ENCODE measurements around the gene FRYL. TPM values are rescaled to one million over a fixed set of nuclear protein-coding genes. Genes with fewer than 3 reads are reported as not detected.
A peak's percentile ranks its signal among the peaks of the same experiment; 100 is the strongest.
"Not testable (repeated sequence)": the region's sequence is repeated elsewhere in the genome, so short reads cannot be mapped to it uniquely, and the experiment has no call there.

FRYL gene
- total RNA-seq, 2 donors from 2014 or later, result 71.7 TPM

DNA sequence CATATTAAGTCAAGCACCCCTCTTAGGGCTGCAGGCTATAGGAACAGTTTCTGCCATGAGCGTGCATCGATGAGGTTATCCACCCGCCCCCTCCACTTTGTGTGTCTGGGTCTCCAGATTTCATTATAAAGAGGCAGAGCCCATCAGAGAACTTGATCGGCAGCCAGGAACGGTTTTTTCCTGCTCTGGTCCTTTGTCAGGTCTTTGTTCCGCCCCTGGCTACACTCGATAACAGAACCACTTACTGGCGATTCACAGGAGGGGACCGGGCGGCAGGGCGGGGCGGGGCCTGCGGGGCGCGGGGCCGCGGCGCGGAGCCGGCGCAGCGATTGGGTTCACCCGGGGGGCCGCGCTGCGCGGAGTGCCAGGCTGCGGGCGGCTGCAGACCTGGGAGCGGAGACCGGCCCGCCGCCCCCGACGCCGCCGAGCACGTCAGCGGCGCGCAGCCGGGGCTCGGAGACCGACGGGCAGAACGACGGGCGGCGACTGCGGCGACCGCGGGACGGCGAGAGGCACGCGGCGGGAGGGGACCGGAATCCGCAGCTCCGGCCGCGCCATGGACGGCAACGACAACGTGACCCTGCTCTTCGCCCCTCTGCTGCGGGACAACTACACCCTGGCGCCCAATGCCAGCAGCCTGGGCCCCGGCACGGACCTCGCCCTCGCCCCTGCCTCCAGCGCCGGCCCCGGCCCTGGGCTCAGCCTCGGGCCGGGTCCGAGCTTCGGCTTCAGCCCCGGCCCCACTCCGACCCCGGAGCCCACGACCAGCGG lies 296.9 kb downstream of the FRYL start, which contains the start of gene SLC10A4:
Gene SLC10A4 (plus strand): TSS at position 338 of the 771 bp plus-strand sequence. CDS start 219 bp downstream, at position 557.
- Mint-ChIP-seq H3K4me3 (peak within 1 kb of the TSS; percentile 76 to 77), H3K27ac (no peak within 1 kb of the TSS), H3K9me3 (no peaks in the 10 kb centered on the region), H3K36me3 (ENCODE audit: insufficient read depth in 2 of 2) (peaks cover 0 to 1% of the 10 kb centered on the region in 2 donors), H3K27me3 (ENCODE audit: low read depth) (peaks cover 67% of the 10 kb centered on the region), H3K4me1 (ENCODE audit: low read depth) (peaks cover 7% of the 10 kb centered on the region)
- peak; percentile 21 to 29 for DNase-seq
- peak; percentile 63 to 74 for ATAC-seq (replicated peaks in 1 of 2)

DNA sequence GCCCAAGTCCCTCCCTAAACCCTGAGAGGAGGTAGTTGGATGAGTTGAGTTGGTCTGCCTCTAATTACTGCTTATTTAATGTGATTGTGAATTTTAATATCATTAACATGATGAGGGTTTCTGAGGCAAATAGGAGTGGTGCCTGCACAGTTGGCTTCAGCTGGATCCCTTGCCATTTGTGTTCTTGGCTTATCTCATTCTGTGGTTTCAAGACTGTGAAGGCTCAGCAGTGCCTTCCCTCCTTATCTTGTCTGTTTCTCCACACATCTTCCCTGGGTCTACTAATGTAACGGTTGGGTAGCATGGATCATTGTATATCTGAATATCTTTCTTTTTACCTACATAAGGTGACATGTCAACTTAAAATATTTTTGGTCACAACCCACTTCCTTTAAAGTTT lies 298.5 kb downstream of the FRYL start:
- H3K4me1 Mint-ChIP-seq (ENCODE audit: low read depth), result peaks cover 7% of the 10 kb centered on the region
- H3K27ac Mint-ChIP-seq, result no peak overlapping the region
- no peak overlapping the region for H3K4me3 Mint-ChIP-seq
- H3K9me3 Mint-ChIP-seq, result no peaks in the 10 kb centered on the region
- peaks cover 54% of the 10 kb centered on the region for H3K27me3 Mint-ChIP-seq (ENCODE audit: low read depth)
- DNase-seq (no peak), ATAC-seq (replicated peaks in 1 of 2) (no peak)
- H3K36me3 Mint-ChIP-seq (ENCODE audit: insufficient read depth in 2 of 2), result peaks cover 0 to 1% of the 10 kb centered on the region in 2 donors

DNA sequence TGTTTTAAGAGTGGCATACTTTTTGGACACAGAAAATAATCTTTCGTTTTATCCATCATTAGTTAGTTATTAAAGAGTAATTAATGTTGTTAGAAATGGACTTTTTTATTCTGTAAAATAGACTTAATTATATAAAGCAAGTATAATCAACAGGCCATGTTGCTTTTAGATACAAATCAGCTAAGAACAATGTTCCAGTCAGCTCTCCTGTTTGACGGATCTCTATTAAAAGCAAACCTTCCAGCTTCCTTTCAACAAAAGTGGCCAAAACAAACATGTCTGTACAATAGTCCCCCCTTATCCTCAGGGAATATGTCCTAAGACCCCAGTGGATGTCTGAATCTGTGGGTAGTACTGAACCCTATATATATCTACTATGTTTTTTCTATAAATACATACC lies 301.8 kb downstream of the FRYL start:
- H3K36me3 Mint-ChIP-seq (ENCODE audit: insufficient read depth in 2 of 2), result no peaks in the 10 kb centered on the region
- DNase-seq, result no peak
- ATAC-seq (replicated peaks in 1 of 2), result no peak
- no peaks in the 10 kb centered on the region for H3K4me1 Mint-ChIP-seq (ENCODE audit: low read depth)
- H3K27ac Mint-ChIP-seq, result no peak overlapping the region
- H3K27me3 Mint-ChIP-seq (ENCODE audit: low read depth), result peaks cover 31% of the 10 kb centered on the region
- no peaks in the 10 kb centered on the region for H3K9me3 Mint-ChIP-seq
- H3K4me3 Mint-ChIP-seq, result no peak overlapping the region

DNA sequence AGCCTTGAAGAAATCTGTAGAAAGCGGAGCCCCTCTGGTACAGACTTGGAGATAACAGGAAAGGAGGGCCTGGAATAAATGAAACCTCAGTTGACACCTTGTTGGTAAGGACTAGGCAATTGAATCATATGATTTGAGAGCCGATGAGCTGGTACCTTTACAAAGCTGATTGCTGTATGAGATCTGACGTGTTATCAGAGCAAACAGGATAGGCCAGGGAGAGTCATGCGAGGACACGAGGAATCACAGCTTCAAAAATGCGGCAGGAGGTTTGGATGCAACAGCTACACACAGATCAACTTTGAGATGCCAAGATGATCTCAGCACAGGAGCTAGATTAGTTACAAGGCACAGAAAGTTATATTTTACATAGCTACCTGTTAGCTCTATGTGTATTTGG lies 304.3 kb downstream of the FRYL start:
- H3K27ac Mint-ChIP-seq, result no peak overlapping the region
- no peak for ATAC-seq (replicated peaks in 1 of 2)
- no peaks in the 10 kb centered on the region for H3K36me3 Mint-ChIP-seq (ENCODE audit: insufficient read depth in 2 of 2)
- no peaks in the 10 kb centered on the region for H3K9me3 Mint-ChIP-seq
- DNase-seq, result no peak
- peaks cover 9% of the 10 kb centered on the region for H3K27me3 Mint-ChIP-seq (ENCODE audit: low read depth)
- no peak overlapping the region for H3K4me3 Mint-ChIP-seq
- H3K4me1 Mint-ChIP-seq (ENCODE audit: low read depth), result no peaks in the 10 kb centered on the region

DNA sequence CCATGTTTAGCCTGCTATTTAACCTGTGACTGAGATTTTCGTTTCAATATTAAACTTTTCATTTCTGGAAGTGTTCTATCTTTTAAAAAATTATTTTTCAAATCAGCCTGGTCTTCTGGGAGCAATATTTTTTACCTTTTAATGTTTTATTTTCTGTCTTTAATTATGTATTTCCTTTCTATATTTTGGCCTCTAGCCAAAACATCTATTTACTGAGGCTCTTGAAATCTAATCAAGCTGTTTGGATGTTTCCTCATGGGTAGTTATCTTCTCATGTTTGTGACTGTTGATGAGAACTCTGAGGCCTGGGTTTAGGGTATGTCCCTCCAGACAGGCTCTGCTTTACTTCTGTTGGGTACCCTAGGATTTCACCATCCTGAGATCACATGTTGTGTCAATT lies 307.3 kb downstream of the FRYL start:
- DNase-seq, result no peak
- Mint-ChIP-seq H3K4me3 (no peak overlapping the region), H3K9me3 (no peaks in the 10 kb centered on the region), H3K27me3 (ENCODE audit: low read depth) (peaks cover 14% of the 10 kb centered on the region), H3K36me3 (ENCODE audit: insufficient read depth in 2 of 2) (no peaks in the 10 kb centered on the region), H3K27ac (no peak overlapping the region), H3K4me1 (ENCODE audit: low read depth) (no peaks in the 10 kb centered on the region)
- ATAC-seq (replicated peaks in 1 of 2), result no peak

DNA sequence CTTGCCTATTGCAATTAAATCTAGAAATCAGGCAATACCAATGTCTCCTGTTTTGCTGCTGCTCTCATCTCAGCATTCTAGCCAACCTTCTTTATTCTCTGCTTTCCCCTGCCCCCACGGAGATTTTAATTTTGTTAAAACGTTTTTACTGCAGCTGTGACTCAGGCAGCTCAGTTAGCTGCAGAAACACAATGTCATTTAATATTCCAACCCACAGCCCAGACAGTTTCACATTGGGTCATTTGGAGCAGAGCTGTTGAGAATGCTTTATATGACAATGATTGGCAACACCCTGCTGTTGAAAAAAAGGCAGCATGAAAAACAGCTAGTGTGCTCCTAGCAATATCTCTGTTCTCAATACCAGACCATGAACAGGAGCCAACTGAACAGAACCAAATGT lies 309.5 kb downstream of the FRYL start:
- Mint-ChIP-seq H3K4me3 (no peak overlapping the region), H3K4me1 (ENCODE audit: low read depth) (no peaks in the 10 kb centered on the region), H3K27me3 (ENCODE audit: low read depth) (peaks cover 14% of the 10 kb centered on the region), H3K27ac (no peak overlapping the region), H3K9me3 (no peaks in the 10 kb centered on the region), H3K36me3 (ENCODE audit: insufficient read depth in 2 of 2) (no peaks in the 10 kb centered on the region)
- ATAC-seq (replicated peaks in 1 of 2), result peak in 1 of 2 donors; percentile 45
- DNase-seq, result no peak

DNA sequence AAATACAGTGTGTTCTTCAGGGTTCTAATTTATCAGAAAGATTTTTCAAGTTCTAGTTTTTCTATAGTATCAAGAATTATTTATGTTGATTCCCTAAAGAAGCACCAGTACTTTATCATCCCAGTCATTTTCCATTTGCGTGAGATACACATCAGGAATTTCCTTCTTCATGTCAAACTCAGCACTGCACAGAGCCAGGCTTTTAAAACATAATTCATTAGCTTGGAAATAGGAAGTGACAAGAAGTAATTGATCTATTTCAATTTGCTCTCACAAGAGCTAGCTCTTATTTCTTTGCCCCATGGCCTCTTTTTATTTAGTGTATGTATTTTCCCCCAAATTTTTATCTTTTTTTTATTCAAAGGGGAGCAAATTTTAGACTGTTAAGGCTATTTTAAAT lies 309.9 kb downstream of the FRYL start:
- Mint-ChIP-seq H3K9me3 (no peaks in the 10 kb centered on the region), H3K36me3 (ENCODE audit: insufficient read depth in 2 of 2) (no peaks in the 10 kb centered on the region), H3K27me3 (ENCODE audit: low read depth) (peaks cover 14% of the 10 kb centered on the region), H3K4me1 (ENCODE audit: low read depth) (no peaks in the 10 kb centered on the region), H3K4me3 (no peak overlapping the region), H3K27ac (no peak overlapping the region)
- no peak for ATAC-seq (replicated peaks in 1 of 2)
- DNase-seq, result no peak

DNA sequence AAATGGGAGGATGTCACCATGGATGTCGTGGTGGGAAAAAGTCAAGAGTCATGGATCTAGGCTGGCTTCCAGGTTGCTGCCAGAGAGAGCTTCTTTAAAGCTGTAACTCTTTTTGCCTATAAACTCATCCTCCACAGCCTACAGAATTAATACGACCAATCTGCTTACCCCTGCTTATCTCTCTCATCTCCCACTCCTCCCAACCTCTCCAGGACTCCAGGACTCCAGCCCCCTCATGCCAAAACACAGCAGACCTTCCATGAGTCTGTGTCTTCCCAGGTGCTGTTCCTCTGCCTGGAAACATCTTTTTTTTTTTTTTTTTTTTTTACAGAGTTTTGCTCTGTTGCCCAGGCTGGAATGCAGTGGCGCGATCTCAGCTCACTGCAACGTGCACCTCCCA lies 312.2 kb downstream of the FRYL start:
- Mint-ChIP-seq H3K9me3 (peaks cover 0 to 2% of the 10 kb centered on the region in 2 donors), H3K4me1 (ENCODE audit: low read depth) (no peaks in the 10 kb centered on the region), H3K27me3 (ENCODE audit: low read depth) (peaks cover 14% of the 10 kb centered on the region), H3K4me3 (no peak overlapping the region), H3K27ac (no peak overlapping the region), H3K36me3 (ENCODE audit: insufficient read depth in 2 of 2) (no peaks in the 10 kb centered on the region)
- no peak for DNase-seq
- no peak for ATAC-seq (replicated peaks in 1 of 2)

DNA sequence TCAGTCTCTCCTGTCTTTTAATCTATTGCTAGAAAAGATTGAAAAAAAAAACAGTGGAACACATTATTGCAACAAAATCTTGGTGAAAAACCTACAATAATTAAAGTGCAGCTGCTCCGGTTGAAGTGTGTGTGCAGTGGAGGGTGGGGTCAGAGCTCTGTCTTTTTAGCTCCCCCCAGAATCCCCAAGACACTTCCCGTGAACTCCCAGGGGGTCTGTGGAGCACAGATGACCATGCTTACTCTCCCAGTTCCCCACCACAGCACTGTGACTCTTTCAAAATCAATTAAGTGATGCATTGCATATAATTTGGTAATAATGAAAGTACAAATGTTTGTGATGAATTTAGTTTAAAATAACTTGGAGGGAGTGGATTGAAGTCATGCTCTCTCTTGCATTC lies 312.6 kb downstream of the FRYL start:
- ATAC-seq (replicated peaks in 1 of 2) (no peak), DNase-seq (no peak)
- Mint-ChIP-seq H3K9me3 (peaks cover 0 to 2% of the 10 kb centered on the region in 2 donors), H3K4me3 (no peak overlapping the region), H3K36me3 (ENCODE audit: insufficient read depth in 2 of 2) (no peaks in the 10 kb centered on the region), H3K4me1 (ENCODE audit: low read depth) (no peaks in the 10 kb centered on the region), H3K27ac (no peak overlapping the region), H3K27me3 (ENCODE audit: low read depth) (peaks cover 14% of the 10 kb centered on the region)

DNA sequence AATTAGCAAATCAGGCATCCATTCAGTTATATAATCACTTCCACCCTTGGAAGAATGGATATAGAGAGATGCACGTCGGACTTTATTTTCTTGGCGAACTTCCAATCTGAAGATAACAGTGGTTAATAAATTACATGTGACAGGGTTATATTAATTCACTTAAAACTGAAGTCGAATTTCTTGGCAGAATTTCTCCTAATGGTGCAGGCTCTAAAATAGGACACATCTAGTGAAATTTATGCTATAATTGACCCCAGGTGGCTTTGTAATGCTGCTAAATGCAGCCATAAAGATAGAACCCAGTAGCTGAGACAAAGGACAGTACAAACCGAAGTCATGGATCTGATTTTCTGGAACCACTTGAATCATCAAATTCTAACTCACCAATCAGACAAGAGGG lies 317.7 kb downstream of the FRYL start:
- Mint-ChIP-seq H3K27ac (no peak overlapping the region), H3K36me3 (ENCODE audit: insufficient read depth in 2 of 2) (no peaks in the 10 kb centered on the region)

DNA sequence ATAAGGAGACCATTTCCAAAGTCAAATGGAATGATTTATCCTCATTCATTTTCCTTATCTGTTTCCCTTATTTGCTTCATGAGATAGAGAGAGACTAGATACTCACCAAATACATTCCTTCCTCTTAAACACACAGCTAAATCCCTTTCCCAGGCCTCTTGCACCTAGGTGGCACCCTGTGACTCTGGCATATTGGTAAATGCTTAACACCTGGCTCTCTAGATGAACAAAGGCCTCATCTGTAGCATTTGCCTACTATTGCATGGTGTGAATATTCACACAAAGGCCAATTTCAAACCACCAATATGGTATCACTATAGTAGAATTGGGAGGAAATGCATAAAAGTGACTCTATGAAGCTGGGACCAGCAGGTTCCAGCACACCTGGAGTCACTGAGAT lies 319.1 kb downstream of the FRYL start:
- Mint-ChIP-seq H3K36me3 (ENCODE audit: insufficient read depth in 2 of 2) (no peaks in the 10 kb centered on the region), H3K27me3 (ENCODE audit: low read depth) (no peaks in the 10 kb centered on the region), H3K4me1 (ENCODE audit: low read depth) (no peaks in the 10 kb centered on the region), H3K9me3 (peaks cover 0 to 2% of the 10 kb centered on the region in 2 donors), H3K27ac (no peak overlapping the region), H3K4me3 (no peak overlapping the region)
- ATAC-seq (replicated peaks in 1 of 2) (no peak), DNase-seq (no peak)

More for the DNA sequence above, 317.7 kb downstream of the FRYL start:
- ATAC-seq (replicated peaks in 1 of 2) (no peak), DNase-seq (no peak)
- Mint-ChIP-seq H3K9me3 (peaks cover 0 to 2% of the 10 kb centered on the region in 2 donors), H3K27me3 (ENCODE audit: low read depth) (no peaks in the 10 kb centered on the region), H3K4me3 (no peak overlapping the region), H3K4me1 (ENCODE audit: low read depth) (no peaks in the 10 kb centered on the region)

DNA sequence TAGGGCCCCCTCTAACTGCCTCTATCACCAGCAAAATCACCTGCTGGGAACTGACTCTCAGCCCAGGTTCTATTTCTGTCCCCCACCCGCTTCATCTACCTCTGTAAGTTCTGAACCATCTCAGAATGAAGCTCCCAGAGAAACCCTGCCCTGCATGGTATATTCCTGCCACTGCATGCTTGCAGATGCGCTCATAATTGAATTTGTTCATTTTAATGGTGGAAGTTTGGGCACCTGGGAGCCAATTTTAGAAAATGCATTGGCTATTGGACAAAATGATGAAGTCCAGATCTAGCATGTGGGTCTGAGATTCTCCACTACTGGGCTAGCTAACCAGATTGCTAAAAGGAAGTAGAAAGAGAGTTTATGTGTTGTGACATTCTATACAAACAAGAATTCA lies 325.5 kb downstream of the FRYL start:
- Mint-ChIP-seq H3K9me3 (no peaks in the 10 kb centered on the region), H3K4me3 (no peak overlapping the region), H3K27ac (no peak overlapping the region), H3K4me1 (ENCODE audit: low read depth) (no peaks in the 10 kb centered on the region), H3K27me3 (ENCODE audit: low read depth) (no peaks in the 10 kb centered on the region), H3K36me3 (ENCODE audit: insufficient read depth in 2 of 2) (peaks cover 0 to 2% of the 10 kb centered on the region in 2 donors)
- no peak for ATAC-seq (replicated peaks in 1 of 2)
- DNase-seq, result no peak

DNA sequence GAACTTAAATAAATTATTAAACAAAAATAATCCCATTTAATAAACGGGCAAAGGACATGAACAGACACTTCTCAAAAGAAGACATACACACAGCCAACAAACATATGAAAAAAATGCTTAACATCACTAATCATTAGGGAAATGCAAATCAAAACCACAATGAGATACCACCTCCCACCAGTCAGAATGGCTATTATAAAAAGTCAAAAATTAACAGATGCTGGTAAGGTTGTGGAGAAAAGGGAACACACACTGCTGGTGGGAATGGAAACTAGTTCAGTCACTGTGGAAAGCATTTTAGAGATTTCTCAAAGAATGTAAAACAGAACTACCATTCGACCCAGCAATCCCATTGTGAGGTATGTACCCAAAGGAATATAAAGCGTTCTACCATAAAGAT lies 328.4 kb downstream of the FRYL start:
- not testable (repeated sequence) for H3K27me3 Mint-ChIP-seq (ENCODE audit: low read depth); H3K4me1 Mint-ChIP-seq (ENCODE audit: low read depth); ATAC-seq (replicated peaks in 1 of 2)

DNA sequence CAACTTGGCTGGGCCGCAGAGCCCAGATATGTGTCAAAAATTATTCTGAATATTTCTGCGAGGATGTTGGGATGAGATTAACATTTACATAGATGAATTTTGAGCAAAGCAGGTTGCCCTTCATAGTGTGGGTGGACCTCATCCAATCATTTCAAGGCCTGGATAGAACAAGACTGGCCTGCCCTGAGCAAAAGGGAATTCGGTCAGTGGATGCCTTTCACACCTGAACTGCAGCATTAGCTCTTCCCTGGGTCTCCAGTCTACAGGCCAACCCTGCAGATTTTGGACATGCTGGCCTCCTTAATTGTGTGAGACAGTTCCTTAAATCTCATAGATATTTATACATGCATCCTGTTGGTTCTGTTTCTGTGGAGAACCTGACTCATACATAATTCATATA lies 329.3 kb downstream of the FRYL start:
- no peaks in the 10 kb centered on the region for H3K4me1 Mint-ChIP-seq (ENCODE audit: low read depth)
- H3K36me3 Mint-ChIP-seq (ENCODE audit: insufficient read depth in 2 of 2), result peaks cover 0 to 2% of the 10 kb centered on the region in 2 donors
- no peak overlapping the region for H3K27ac Mint-ChIP-seq
- no peak for DNase-seq
- H3K27me3 Mint-ChIP-seq (ENCODE audit: low read depth), result no peaks in the 10 kb centered on the region
- H3K9me3 Mint-ChIP-seq, result no peaks in the 10 kb centered on the region
- no peak overlapping the region for H3K4me3 Mint-ChIP-seq
- ATAC-seq (replicated peaks in 1 of 2), result peak in 1 of 2 donors; percentile 75

More for the DNA sequence above, 328.4 kb downstream of the FRYL start:
- H3K36me3 Mint-ChIP-seq (ENCODE audit: insufficient read depth in 2 of 2); DNase-seq; H3K4me3 Mint-ChIP-seq; H3K9me3 Mint-ChIP-seq; H3K27ac Mint-ChIP-seq: not testable (repeated sequence)
